ENCODE measurements around the gene SFSWAP. TPM values are rescaled to one million over a fixed set of nuclear protein-coding genes. Genes with fewer than 3 reads are reported as not detected.
A peak's percentile ranks its signal among the peaks of the same experiment; 100 is the strongest.

SFSWAP gene
- total RNA-seq, 4 donors from 2014 or later = 29.9 to 64.7 (median 45.3) TPM

GRCh38 chr12:131758016-131758739 is 47.3 kb downstream of the SFSWAP start:
- ATAC-seq (ENCODE audit: low FRiP score) = peak; percentile 46
- DNase-seq (ENCODE audit: low spot score) = no peak
- no peak for TF ChIP-seq CTCF (IDR thresholded peaks at IDR 0.05)

- DNase-seq (ENCODE audit: low spot score) = no peak
- no peak for TF ChIP-seq CTCF (IDR thresholded peaks at IDR 0.05)
- ATAC-seq (ENCODE audit: low FRiP score) = no peak
Observed at GRCh38 chr12:131759176-131759575, 48.3 kb downstream of the SFSWAP start.

- TF ChIP-seq CTCF (IDR thresholded peaks at IDR 0.05) = no peak
- DNase-seq (ENCODE audit: low spot score) = no peak
- no peak for ATAC-seq (ENCODE audit: low FRiP score)
Observed at GRCh38 chr12:131761638-131762037, 50.7 kb downstream of the SFSWAP start.

GRCh38 chr12:131764738-131765137 is 53.8 kb downstream of the SFSWAP start:
- TF ChIP-seq CTCF (IDR thresholded peaks at IDR 0.05) = no peak
- ATAC-seq (ENCODE audit: low FRiP score) = no peak
- DNase-seq (ENCODE audit: low spot score) = no peak

- ATAC-seq (ENCODE audit: low FRiP score) (no peak), DNase-seq (ENCODE audit: low spot score) (no peak)
- no peak for TF ChIP-seq CTCF (IDR thresholded peaks at IDR 0.05)
Observed at GRCh38 chr12:131765961-131766360, 55.1 kb downstream of the SFSWAP start.

GRCh38 chr12:131766382-131767107 is 55.7 kb downstream of the SFSWAP start:
- DNase-seq (ENCODE audit: low spot score) (no peak), ATAC-seq (ENCODE audit: low FRiP score) (no peak)
- no peak for TF ChIP-seq CTCF (IDR thresholded peaks at IDR 0.05)

- DNase-seq (ENCODE audit: low spot score) (no peak), ATAC-seq (ENCODE audit: low FRiP score) (no peak)
- no peak for TF ChIP-seq CTCF (IDR thresholded peaks at IDR 0.05)
Observed at GRCh38 chr12:131770120-131770519, 59.2 kb downstream of the SFSWAP start.
